Fibroblast of lung (primary cell): Measurements from ENCODE around the gene IPO5. TPM values are rescaled to one million over a fixed set of nuclear protein-coding genes. Genes with fewer than 3 reads are reported as not detected.
A peak's percentile ranks its signal among the peaks of the same experiment; 100 is the strongest.

ENCODE experiments used
- DNase-seq, 2 donors: peaks; one replicate each; pipeline versions ENCODE4 v3.0.0 to v3.0.0-alpha.2; 2010; ENCODE audit warnings: low read depth in 2 of 2
- H2AFZ ChIP-seq: 2 replicates; pipeline ENCODE4 v1.5.1; 2012; ENCODE audit warnings: low read length, control low read depth, inconsistent platforms
- H3K27ac ChIP-seq: 2 replicates; pipeline ENCODE4 v1.5.1; 2011; ENCODE audit warnings: low read length, control low read depth; ENCODE audit not compliant: insufficient read depth
- H3K27me3 ChIP-seq: 2 replicates; pipeline ENCODE4 v1.5.1; 2011; ENCODE audit warnings: mild to moderate bottlenecking, low read length; ENCODE audit not compliant: control insufficient read depth, insufficient read depth
- H3K36me3 ChIP-seq: 2 replicates; pipeline ENCODE4 v1.5.1; 2011; ENCODE audit warnings: low read length; ENCODE audit not compliant: control insufficient read depth, insufficient read depth
- H3K4me1 ChIP-seq: 2 replicates; pipeline ENCODE4 v1.5.1; 2011; ENCODE audit warnings: low read length; ENCODE audit not compliant: control insufficient read depth, insufficient read depth; ENCODE audit errors: extremely low read depth
- H3K4me2 ChIP-seq: 2 replicates; pipeline ENCODE4 v1.5.1; 2011; ENCODE audit warnings: low read length, control low read depth; ENCODE audit not compliant: insufficient read depth; ENCODE audit errors: extremely low read depth
- H3K4me3 ChIP-seq, 4 experiments: fragments of 200-600 bp in 1 of 4; sonication (generic) in 1 of 4; replicated peaks in 1 of 4; 2 replicates each; pipeline ENCODE4 v1.5.1; 2011 to 2016; ENCODE audit warnings: low read length in 4 of 4, low read depth in 3 of 4, mild to moderate bottlenecking in 3 of 4, control low read depth in 2 of 4, inconsistent platforms in 1 of 4, mixed read lengths in 1 of 4; ENCODE audit not compliant: insufficient read depth in 1 of 4; ENCODE audit errors: control extremely low read depth in 1 of 4
- H3K79me2 ChIP-seq: 2 replicates; pipeline ENCODE4 v1.5.1; 2012; ENCODE audit warnings: mild to moderate bottlenecking, low read length, inconsistent platforms; ENCODE audit not compliant: control insufficient read depth, insufficient read depth
- H3K9ac ChIP-seq: 2 replicates; pipeline ENCODE4 v1.5.1; 2011; ENCODE audit warnings: mild to moderate bottlenecking, low read length, control low read depth; ENCODE audit not compliant: insufficient read depth
- H3K9me3 ChIP-seq: 2 replicates; pipeline ENCODE4 v1.5.1; 2012; ENCODE audit warnings: low read depth, low read length; ENCODE audit not compliant: control insufficient read depth, insufficient read depth
- H4K20me1 ChIP-seq: 2 replicates; pipeline ENCODE4 v1.5.1; 2011; ENCODE audit warnings: low read length; ENCODE audit not compliant: control insufficient read depth, insufficient read depth; ENCODE audit errors: extremely low read depth
- EZH2 ChIP-seq: IDR thresholded peaks from 2 replicates; pipeline ENCODE4 v1.5.1; 2012; ENCODE audit warnings: low read length, control low read depth, mild to moderate bottlenecking; ENCODE audit errors: missing control alignments
- polyA plus RNA-seq, 2 donors: library from polyadenylated mRNA; depleted of rRNA in 1 of 2; stranded (reverse) in 1 of 2; unstranded in 1 of 2; fragments of >200 nt; gene quantifications; 2 replicates each; pipeline ENCODE4 v1.2.1, GENCODE V29; 2011 to 2012; ENCODE audit warnings: missing spikeins in 1 of 2
- total RNA-seq: library from RNA; depleted of rRNA; stranded (reverse); fragments of >200 nt; gene quantifications from 2 replicates; pipeline ENCODE4 v1.2.1, GENCODE V29; 2014
- TF ChIP-seq, protein P1 (sequence below), 2 donors: IDR thresholded peaks in 1 of 2; conservative IDR thresholded peaks in 1 of 2; 1 replicate in 1 of 2; 2 replicates in 1 of 2; pipeline ENCODE4 v1.5.1; 2011 to 2012; ENCODE audit warnings: low read length in 2 of 2, control low read depth in 1 of 2, inconsistent platforms in 1 of 2, low read depth in 1 of 2, mild to moderate bottlenecking in 1 of 2

IPO5 gene
- total and polyA plus RNA-seq, 2 donors (not counting 1 experiment from before 2014, with no cell fraction given), result 152 to 240 TPM

DNA sequence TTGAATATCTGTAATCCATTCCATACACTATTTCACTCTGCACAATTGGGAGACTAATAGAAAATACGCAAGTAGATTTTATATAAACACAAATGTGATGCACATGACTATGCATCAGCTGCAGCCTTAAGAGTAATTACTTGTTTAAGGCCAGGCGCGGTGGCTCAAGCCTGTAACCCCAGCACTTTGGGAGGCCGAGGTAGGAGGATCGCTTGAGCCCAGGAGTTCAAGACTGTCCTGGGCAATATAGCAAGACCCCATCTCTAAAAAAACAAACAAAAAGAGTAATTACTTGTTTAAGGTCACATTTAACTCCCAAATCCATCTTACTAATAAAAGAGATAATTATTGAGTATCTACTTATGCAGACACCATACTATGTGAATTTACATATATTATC is 18.0 kb downstream of the IPO5 start:
- no peak for DNase-seq
- Histone ChIP-seq H3K79me2 (peaks cover under 1% of the 10 kb centered on the region), H2AFZ (no peak overlapping the region), H3K9me3 (no peaks in the 10 kb centered on the region), H3K27me3 (no peaks in the 10 kb centered on the region), H4K20me1 (no peaks in the 10 kb centered on the region), H3K27ac (no peak overlapping the region), H3K36me3 (no peaks in the 10 kb centered on the region), H3K4me3 (no peak overlapping the region), H3K4me2 (no peak overlapping the region), H3K9ac (no peak overlapping the region), H3K4me1 (no peaks in the 10 kb centered on the region)
- no peak for TF ChIP-seq EZH2
- TF ChIP-seq, protein P1, sequence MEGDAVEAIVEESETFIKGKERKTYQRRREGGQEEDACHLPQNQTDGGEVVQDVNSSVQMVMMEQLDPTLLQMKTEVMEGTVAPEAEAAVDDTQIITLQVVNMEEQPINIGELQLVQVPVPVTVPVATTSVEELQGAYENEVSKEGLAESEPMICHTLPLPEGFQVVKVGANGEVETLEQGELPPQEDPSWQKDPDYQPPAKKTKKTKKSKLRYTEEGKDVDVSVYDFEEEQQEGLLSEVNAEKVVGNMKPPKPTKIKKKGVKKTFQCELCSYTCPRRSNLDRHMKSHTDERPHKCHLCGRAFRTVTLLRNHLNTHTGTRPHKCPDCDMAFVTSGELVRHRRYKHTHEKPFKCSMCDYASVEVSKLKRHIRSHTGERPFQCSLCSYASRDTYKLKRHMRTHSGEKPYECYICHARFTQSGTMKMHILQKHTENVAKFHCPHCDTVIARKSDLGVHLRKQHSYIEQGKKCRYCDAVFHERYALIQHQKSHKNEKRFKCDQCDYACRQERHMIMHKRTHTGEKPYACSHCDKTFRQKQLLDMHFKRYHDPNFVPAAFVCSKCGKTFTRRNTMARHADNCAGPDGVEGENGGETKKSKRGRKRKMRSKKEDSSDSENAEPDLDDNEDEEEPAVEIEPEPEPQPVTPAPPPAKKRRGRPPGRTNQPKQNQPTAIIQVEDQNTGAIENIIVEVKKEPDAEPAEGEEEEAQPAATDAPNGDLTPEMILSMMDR (conservative IDR thresholded peaks at IDR 0.05 in 1 of 2, IDR thresholded peaks at IDR 0.05 in 1 of 2; ENCODE audit: low read depth in 1 of 2, low read length in 2 of 2), result no peak

DNA sequence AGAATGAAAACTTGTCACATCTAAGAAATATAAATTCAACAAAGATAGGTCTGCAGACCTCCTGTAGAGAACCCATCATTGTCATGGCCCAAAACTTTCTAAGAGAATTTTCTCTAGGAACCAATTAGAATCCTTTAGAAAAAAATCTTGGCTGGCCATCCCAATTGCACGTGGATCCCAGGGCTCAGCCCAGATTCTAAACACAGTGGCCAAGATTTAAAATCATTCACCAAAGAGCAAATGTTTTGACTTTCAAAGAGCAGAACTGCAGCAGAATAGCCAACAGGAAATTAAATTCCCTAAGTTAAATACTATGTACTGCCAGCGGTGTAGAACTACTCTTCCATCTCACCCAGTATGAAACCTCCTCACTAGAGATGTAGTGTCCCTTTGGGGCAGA is 21.3 kb downstream of the IPO5 start:
- peaks cover 31% of the 10 kb centered on the region for H3K79me2 ChIP-seq
- DNase-seq, result no peak
- peaks cover 4% of the 10 kb centered on the region for H3K4me1 ChIP-seq
- H3K36me3 ChIP-seq, result no peaks in the 10 kb centered on the region
- no peak overlapping the region for H2AFZ ChIP-seq
- no peak overlapping the region for H3K27ac ChIP-seq
- TF ChIP-seq EZH2, result no peak
- TF ChIP-seq, protein P1 (conservative IDR thresholded peaks at IDR 0.05 in 1 of 2, IDR thresholded peaks at IDR 0.05 in 1 of 2; ENCODE audit: low read depth in 1 of 2, low read length in 2 of 2), result no peak
- H3K9me3 ChIP-seq, result no peaks in the 10 kb centered on the region
- H4K20me1 ChIP-seq, result no peaks in the 10 kb centered on the region
- no peak overlapping the region for H3K4me3 ChIP-seq
- H3K4me2 ChIP-seq, result no peak overlapping the region
- H3K9ac ChIP-seq, result no peak overlapping the region
- H3K27me3 ChIP-seq, result no peaks in the 10 kb centered on the region

DNA sequence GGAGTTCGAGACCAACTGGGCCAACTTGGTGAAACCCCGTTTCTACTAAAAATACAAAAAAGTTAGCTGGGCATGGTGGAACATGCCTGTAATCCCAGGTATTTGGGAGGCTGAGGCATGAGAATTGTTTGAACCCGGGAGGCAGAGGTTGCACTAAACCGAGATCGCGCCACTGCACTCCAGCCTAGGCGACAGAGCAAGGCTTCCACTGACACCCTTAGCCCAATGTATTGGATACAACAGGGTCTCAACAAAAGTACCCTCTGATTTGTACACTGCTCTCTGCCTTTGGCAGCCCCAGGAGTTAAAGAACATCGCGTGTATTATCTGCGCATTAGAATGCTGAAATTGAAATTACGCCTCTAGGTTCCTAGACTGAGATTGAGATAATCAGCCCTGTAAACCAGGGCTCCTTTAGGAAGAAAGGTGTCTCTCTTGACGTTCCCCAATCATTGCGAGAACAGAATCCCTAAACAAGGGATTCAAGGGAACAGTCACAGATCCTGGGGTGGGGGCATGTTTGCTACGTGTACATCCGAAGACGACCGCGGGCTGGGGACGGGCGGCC is 21.9 kb downstream of the IPO5 start:
- peaks cover 37% of the 10 kb centered on the region for H3K79me2 ChIP-seq
- no peaks in the 10 kb centered on the region for H3K36me3 ChIP-seq
- H3K4me2 ChIP-seq, result peak overlapping the region; percentile 93
- peak overlapping the region; percentile 64 to 85 (median 72) for H3K4me3 ChIP-seq
- no peaks in the 10 kb centered on the region for H3K9me3 ChIP-seq
- H4K20me1 ChIP-seq, result no peaks in the 10 kb centered on the region
- peak overlapping the region; percentile 83 for H2AFZ ChIP-seq
- peaks cover 4% of the 10 kb centered on the region for H3K4me1 ChIP-seq
- H3K9ac ChIP-seq, result peak overlapping the region; percentile 90
- TF ChIP-seq EZH2, result no peak
- TF ChIP-seq, protein P1 (conservative IDR thresholded peaks at IDR 0.05 in 1 of 2, IDR thresholded peaks at IDR 0.05 in 1 of 2; ENCODE audit: low read depth in 1 of 2, low read length in 2 of 2), result no peak
- no peak for DNase-seq
- peak overlapping the region; percentile 89 for H3K27ac ChIP-seq
- no peaks in the 10 kb centered on the region for H3K27me3 ChIP-seq
